IMR-90 (cell line): ENCODE results near the gene ID3. TPM values are rescaled to one million over a fixed set of nuclear protein-coding genes. Genes with fewer than 3 reads are reported as not detected.

Experiments
- ATAC-seq: fragments of 200-7000 bp; cut with Tn5 transposase; 2 replicates; pipeline ENCODE4 v1.9.1; 2020; ENCODE audit warnings: low read depth, mild to moderate bottlenecking, moderate library complexity
- BruUV-seq: library from RNA; stranded (reverse); fragments of 400-500 nt; replicated peaks from 2 replicates; lab custom pipeline; 2021; lab: Mats Ljungman, UMichigan
- CTCF ChIA-PET: fragments of 300-600 bp; formaldehyde crosslinking; extraction: SDS; loops from one replicate; lab custom pipeline; 2021; ENCODE audit warnings: antibody characterized with exemption; lab: Yijun Ruan, JAX
- POLR2A ChIA-PET: fragments of 300-600 bp; sonication (Branson Sonifier 250); formaldehyde crosslinking; loops from one replicate; lab custom pipeline; 2022; ENCODE audit warnings: antibody characterized with exemption; ENCODE audit not compliant: unreplicated experiment; lab: Charles Lee
- DNase-seq: peaks from one replicate; pipeline ENCODE4 v3.0.0; 2013
- H2AFZ ChIP-seq: replicated peaks from 2 replicates; pipeline ENCODE3; 2013; ENCODE audit warnings: low read length, mild to moderate bottlenecking; ENCODE audit not compliant: poor library complexity
- H2AK5ac ChIP-seq: 2 replicates; pipeline ENCODE4 v1.6.1; 2013; ENCODE audit warnings: low read depth, low read length, inconsistent platforms
- H2AK9ac ChIP-seq: replicated peaks from 2 replicates; pipeline ENCODE3; 2013; ENCODE audit warnings: mild to moderate bottlenecking, low read depth, low read length, moderate library complexity; ENCODE audit not compliant: poor library complexity
- H2BK120ac ChIP-seq: 2 replicates; pipeline ENCODE4 v1.6.1; 2013; ENCODE audit warnings: low read depth, low read length, inconsistent platforms
- H2BK15ac ChIP-seq: 3 replicates; pipeline ENCODE4 v1.6.1; 2013; ENCODE audit warnings: low read depth, low read length, inconsistent platforms
- H2BK20ac ChIP-seq: 2 replicates; pipeline ENCODE4 v1.6.1; 2013; ENCODE audit warnings: low read depth, mild to moderate bottlenecking, inconsistent platforms, low read length, moderate library complexity
- H2BK5ac ChIP-seq: 2 replicates; pipeline ENCODE4 v1.6.1; 2013; ENCODE audit warnings: mild to moderate bottlenecking, low read depth, low read length, inconsistent platforms; ENCODE audit not compliant: poor library complexity, severe bottlenecking
- H3K14ac ChIP-seq: replicated peaks from 2 replicates; pipeline ENCODE4 v1.6.1; 2013; ENCODE audit warnings: low read depth, low read length, inconsistent platforms
- H3K18ac ChIP-seq: 2 replicates; pipeline ENCODE4 v1.6.1; 2013; ENCODE audit warnings: low read depth, low read length, control low read depth
- H3K23ac ChIP-seq: 2 replicates; pipeline ENCODE4 v1.6.1; 2013; ENCODE audit warnings: low read depth, low read length, inconsistent platforms
- H3K27ac ChIP-seq: 2 replicates; pipeline ENCODE4 v1.5.1; 2013; ENCODE audit warnings: mild to moderate bottlenecking, control low read depth, low read length; ENCODE audit not compliant: insufficient read depth
- H3K27me3 ChIP-seq: 2 replicates; pipeline ENCODE4 v1.6.1; 2013; ENCODE audit warnings: low read length; ENCODE audit not compliant: control insufficient read depth, insufficient read depth
- H3K36me3 ChIP-seq: 2 replicates; pipeline ENCODE4 v1.6.1; 2013; ENCODE audit warnings: low read length, mixed read lengths; ENCODE audit not compliant: control insufficient read depth, insufficient read depth
- H3K4ac ChIP-seq: 2 replicates; pipeline ENCODE4 v1.6.1; 2013; ENCODE audit warnings: low read depth, low read length, inconsistent platforms
- H3K4me1 ChIP-seq: 2 replicates; pipeline ENCODE4 v1.6.1; 2013; ENCODE audit warnings: low read length, mixed read lengths; ENCODE audit not compliant: control insufficient read depth, insufficient read depth
- H3K4me2 ChIP-seq: 2 replicates; pipeline ENCODE4 v1.6.1; 2013; ENCODE audit warnings: low read depth, mild to moderate bottlenecking, control low read depth, low read length, moderate library complexity
- H3K4me3 ChIP-seq: 2 replicates; pipeline ENCODE4 v1.5.1; 2013; ENCODE audit warnings: low read depth, mild to moderate bottlenecking, control low read depth, low read length, moderate library complexity; ENCODE audit not compliant: insufficient read depth
- H3K56ac ChIP-seq: 2 replicates; pipeline ENCODE4 v1.6.1; 2013; ENCODE audit warnings: low read length, inconsistent platforms; ENCODE audit not compliant: insufficient read depth; ENCODE audit errors: extremely low read depth
- H3K79me1 ChIP-seq, 2 experiments: 2 replicates each; pipeline ENCODE4 v1.6.1; 2013; ENCODE audit warnings: low read length in 2 of 2, inconsistent platforms in 1 of 2, low read depth in 1 of 2
- H3K9ac ChIP-seq: 2 replicates; pipeline ENCODE4 v1.6.1; 2013; ENCODE audit warnings: low read depth, low read length, control low read depth
- H3K9me1 ChIP-seq: 2 replicates; pipeline ENCODE4 v1.6.1; 2013; ENCODE audit warnings: low read length, inconsistent platforms; ENCODE audit not compliant: insufficient read depth
- H3K9me3 ChIP-seq: 2 replicates; pipeline ENCODE4 v1.6.1; 2013; ENCODE audit warnings: low read length; ENCODE audit not compliant: control insufficient read depth, insufficient read depth
- H4K20me1 ChIP-seq: 2 replicates; pipeline ENCODE4 v1.6.1; 2013; ENCODE audit warnings: low read length, inconsistent platforms; ENCODE audit not compliant: insufficient read depth
- H4K5ac ChIP-seq: 2 replicates; pipeline ENCODE4 v1.6.1; 2013; ENCODE audit warnings: mild to moderate bottlenecking, low read depth, low read length, control low read depth
- H4K8ac ChIP-seq, 2 experiments: 2 replicates each; pipeline ENCODE4 v1.6.1; 2013; ENCODE audit warnings: low read depth in 2 of 2, low read length in 2 of 2, control low read depth in 1 of 2, inconsistent platforms in 1 of 2
- H4K91ac ChIP-seq: 2 replicates; pipeline ENCODE4 v1.6.1; 2013; ENCODE audit warnings: low read depth, low read length, inconsistent platforms; ENCODE audit not compliant: insufficient read depth
- MAFK ChIP-seq: IDR thresholded peaks from 2 replicates; pipeline ENCODE4 v1.6.1; 2012; ENCODE audit warnings: low read depth, low read length, improper control_type of control experiment
- RFX5 ChIP-seq: IDR thresholded peaks from 2 replicates; pipeline ENCODE4 v1.8.0; 2012; ENCODE audit warnings: low read depth, mild to moderate bottlenecking, low read length, moderate library complexity
- WGBS, 2 experiments: methylation state at CpG; one replicate each; pipeline versions ENCODE4 v1.1.5 to v1.1.7; 2013; ENCODE audit warnings: missing lambda C conversion rate in 2 of 2; ENCODE audit not compliant: insufficient read length in 1 of 2; ENCODE audit errors: extremely low coverage in 2 of 2; 5-methylcytosine and 5-hydroxymethylcytosine counted together
- dilution Hi-C: fragments of 300-500 bp; cut with HindIII; formaldehyde crosslinking; loops from one replicate; pipeline ENCODE4 v1.14.3; 2018; ENCODE audit warnings: low sequenced_read_pairs; ENCODE audit not compliant: unreplicated experiment
- in situ Hi-C: fragments of 300-500 bp; cut with MboI; formaldehyde crosslinking; loops from 3 replicates; pipeline ENCODE4 v1.14.3; 2019; ENCODE audit warnings: low sequenced_read_pairs, inconsistent platforms, mixed read lengths
- intact Hi-C: fragments of 100-400 bp; cut with micrococcal nuclease; formaldehyde crosslinking; loops from 2 replicates; pipeline ENCODE4 v1.10.0; 2022
- polyA plus RNA-seq, 3 experiments: library from polyadenylated mRNA; depleted of rRNA; stranded (reverse); fragments of >200 nt; gene quantifications; 2 replicates each; pipeline ENCODE4 v1.2.3, GENCODE V29; 2012; ENCODE audit warnings: low replicate concordance in 1 of 3
- total RNA-seq: library from RNA; depleted of rRNA; stranded (reverse); fragments of >200 nt; gene quantifications from 2 replicates; pipeline ENCODE4 v1.2.3, GENCODE V29; 2012

ID3 gene
- total and polyA plus RNA-seq, 2 of the 4 experiments (the other 2 are of a cell fraction), result 109 to 304 TPM

DNA sequence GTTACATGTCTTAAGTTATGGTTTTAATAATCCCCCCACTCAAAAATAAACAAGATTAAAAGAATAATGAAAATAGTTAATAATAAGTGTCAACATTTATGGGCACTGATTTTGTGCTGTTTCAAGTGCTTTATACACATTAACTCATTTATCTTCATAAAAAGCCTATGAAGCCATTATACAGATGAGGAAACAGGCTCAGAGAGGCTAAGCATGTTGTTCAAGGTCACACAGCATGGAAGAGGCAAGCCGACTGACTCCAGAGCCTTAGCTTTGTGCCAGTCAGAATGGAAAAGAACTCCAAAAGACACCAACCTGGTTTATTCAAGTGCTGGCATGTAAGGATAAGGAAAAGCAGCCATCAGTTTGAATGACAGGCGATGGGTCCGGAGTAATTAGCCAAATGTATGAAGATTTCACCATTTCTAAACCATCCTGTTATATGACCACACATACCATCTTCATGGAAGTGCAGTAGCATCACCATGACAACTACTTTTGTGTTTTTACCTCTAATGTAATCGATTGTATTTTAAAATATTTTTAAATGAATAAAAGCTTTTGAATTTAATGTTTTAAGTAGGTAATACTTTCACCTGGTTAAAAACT, 14.4 kb upstream of the ID3 start:
- no peak overlapping the region for H2AK5ac ChIP-seq
- H3K27me3 ChIP-seq, result no peaks in the 10 kb centered on the region
- BruUV-seq, result no TSS peak
- CTCF ChIA-PET, result no interaction called here
- no peak for DNase-seq
- H3K9me3 ChIP-seq, result no peaks in the 10 kb centered on the region; the same call in 1 of the 2 replicates
- no peak for ATAC-seq
- H4K5ac ChIP-seq, result no peak overlapping the region
- peaks cover 9 to 27% of the 10 kb centered on the region in 2 experiments; a peak in 3 of 4 replicates for H3K79me1 ChIP-seq
- H3K4me1 ChIP-seq, result peaks cover 25% of the 10 kb centered on the region
- H2AFZ ChIP-seq, result no peak overlapping the region
- no peak overlapping the region for H3K9ac ChIP-seq
- H4K91ac ChIP-seq, result no peak overlapping the region; the same call in 1 of the 2 replicates
- no peak overlapping the region for H2BK5ac ChIP-seq
- H2BK20ac ChIP-seq, result peak overlapping the region; percentile 10; the same call in 1 of the 2 replicates
- no peak overlapping the region for H4K8ac ChIP-seq
- intact Hi-C loops, result no loop called here
- 100% methylated on average over 1 of the region's 4 CpGs; no CpG with 5 or more reads in 1 of the 2 experiments for WGBS, 2 experiments
- H3K4me3 ChIP-seq, result no peak overlapping the region
- H2BK15ac ChIP-seq, result no peak overlapping the region; the same call in 2 of the 3 replicates
- no peak overlapping the region for H3K4me2 ChIP-seq
- no peak overlapping the region for H3K18ac ChIP-seq
- H3K14ac ChIP-seq, result no peak overlapping the region
- no peak overlapping the region for H3K27ac ChIP-seq
- no peak overlapping the region for H2AK9ac ChIP-seq
- H3K56ac ChIP-seq, result no peak overlapping the region
- in situ Hi-C loops, result no loop called here
- H4K20me1 ChIP-seq, result no peaks in the 10 kb centered on the region; the same call in 1 of the 2 replicates
- no peaks in the 10 kb centered on the region for H3K36me3 ChIP-seq
- H3K9me1 ChIP-seq, result peaks cover 13% of the 10 kb centered on the region
- peak overlapping the region; percentile 67; the same call in 1 of the 2 replicates for H3K4ac ChIP-seq
- POLR2A ChIA-PET, result no interaction called here
- H3K23ac ChIP-seq, result peak overlapping the region; percentile 40; the same call in 1 of the 2 replicates
- TF ChIP-seq RFX5 (no peak), MAFK (no peak)
- dilution Hi-C loops, result no loop called here
- H2BK120ac ChIP-seq, result peak overlapping the region; percentile 47; the same call in 1 of the 2 replicates
